Fibroblast of lung (primary cell): ENCODE measurements around the gene KLHL21. TPM values are rescaled to one million over a fixed set of nuclear protein-coding genes. Genes with fewer than 3 reads are reported as not detected.

Experiments
- DNase-seq, 2 donors: peaks; one replicate each; pipeline versions ENCODE4 v3.0.0 to v3.0.0-alpha.2; 2010; ENCODE audit warnings: low read depth in 2 of 2
- H2AFZ ChIP-seq: 2 replicates; pipeline ENCODE4 v1.5.1; 2012; ENCODE audit warnings: low read length, control low read depth, inconsistent platforms
- H3K27ac ChIP-seq: 2 replicates; pipeline ENCODE4 v1.5.1; 2011; ENCODE audit warnings: low read length, control low read depth; ENCODE audit not compliant: insufficient read depth
- H3K27me3 ChIP-seq: 2 replicates; pipeline ENCODE4 v1.5.1; 2011; ENCODE audit warnings: mild to moderate bottlenecking, low read length; ENCODE audit not compliant: control insufficient read depth, insufficient read depth
- H3K36me3 ChIP-seq: 2 replicates; pipeline ENCODE4 v1.5.1; 2011; ENCODE audit warnings: low read length; ENCODE audit not compliant: control insufficient read depth, insufficient read depth
- H3K4me1 ChIP-seq: 2 replicates; pipeline ENCODE4 v1.5.1; 2011; ENCODE audit warnings: low read length; ENCODE audit not compliant: control insufficient read depth, insufficient read depth; ENCODE audit errors: extremely low read depth
- H3K4me2 ChIP-seq: 2 replicates; pipeline ENCODE4 v1.5.1; 2011; ENCODE audit warnings: low read length, control low read depth; ENCODE audit not compliant: insufficient read depth; ENCODE audit errors: extremely low read depth
- H3K4me3 ChIP-seq, 4 experiments: fragments of 200-600 bp in 1 of 4; sonication (generic) in 1 of 4; replicated peaks in 1 of 4; 2 replicates each; pipeline ENCODE4 v1.5.1; 2011 to 2016; ENCODE audit warnings: low read length in 4 of 4, low read depth in 3 of 4, mild to moderate bottlenecking in 3 of 4, control low read depth in 2 of 4, inconsistent platforms in 1 of 4, mixed read lengths in 1 of 4; ENCODE audit not compliant: insufficient read depth in 1 of 4; ENCODE audit errors: control extremely low read depth in 1 of 4
- H3K79me2 ChIP-seq: 2 replicates; pipeline ENCODE4 v1.5.1; 2012; ENCODE audit warnings: mild to moderate bottlenecking, low read length, inconsistent platforms; ENCODE audit not compliant: control insufficient read depth, insufficient read depth
- H3K9ac ChIP-seq: 2 replicates; pipeline ENCODE4 v1.5.1; 2011; ENCODE audit warnings: mild to moderate bottlenecking, low read length, control low read depth; ENCODE audit not compliant: insufficient read depth
- H3K9me3 ChIP-seq: 2 replicates; pipeline ENCODE4 v1.5.1; 2012; ENCODE audit warnings: low read depth, low read length; ENCODE audit not compliant: control insufficient read depth, insufficient read depth
- H4K20me1 ChIP-seq: 2 replicates; pipeline ENCODE4 v1.5.1; 2011; ENCODE audit warnings: low read length; ENCODE audit not compliant: control insufficient read depth, insufficient read depth; ENCODE audit errors: extremely low read depth
- EZH2 ChIP-seq: IDR thresholded peaks from 2 replicates; pipeline ENCODE4 v1.5.1; 2012; ENCODE audit warnings: low read length, control low read depth, mild to moderate bottlenecking; ENCODE audit errors: missing control alignments
- polyA plus RNA-seq, 2 donors: library from polyadenylated mRNA; depleted of rRNA in 1 of 2; stranded (reverse) in 1 of 2; unstranded in 1 of 2; fragments of >200 nt; gene quantifications; 2 replicates each; pipeline ENCODE4 v1.2.1, GENCODE V29; 2011 to 2012; ENCODE audit warnings: missing spikeins in 1 of 2
- total RNA-seq: library from RNA; depleted of rRNA; stranded (reverse); fragments of >200 nt; gene quantifications from 2 replicates; pipeline ENCODE4 v1.2.1, GENCODE V29; 2014
- TF ChIP-seq, protein P1 (sequence below), 2 donors: IDR thresholded peaks in 1 of 2; conservative IDR thresholded peaks in 1 of 2; 1 replicate in 1 of 2; 2 replicates in 1 of 2; pipeline ENCODE4 v1.5.1; 2011 to 2012; ENCODE audit warnings: low read length in 2 of 2, control low read depth in 1 of 2, inconsistent platforms in 1 of 2, low read depth in 1 of 2, mild to moderate bottlenecking in 1 of 2

KLHL21 gene
- total and polyA plus RNA-seq, 2 donors (not counting 1 experiment from before 2014, with no cell fraction given), result 11.7 to 44.9 TPM

DNA sequence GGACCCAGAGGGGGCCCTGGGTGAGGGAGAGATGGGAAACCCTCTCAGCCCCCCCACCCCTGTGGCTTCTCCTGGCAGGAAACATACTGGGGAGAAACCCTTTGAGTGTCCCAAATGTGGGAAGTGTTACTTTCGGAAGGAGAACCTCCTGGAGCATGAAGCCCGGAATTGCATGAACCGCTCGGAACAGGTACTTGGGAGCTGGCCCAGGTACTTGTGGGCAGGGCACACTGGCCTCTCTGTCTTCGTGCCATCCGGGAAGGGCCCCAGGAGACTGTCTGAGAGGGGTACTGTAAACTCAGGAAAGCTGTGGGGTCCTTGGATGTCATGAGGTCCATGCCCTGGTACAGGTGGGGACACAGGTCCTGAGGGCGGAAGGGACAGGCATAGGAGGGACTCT lies 16.8 kb downstream of the KLHL21 start:
- no peaks in the 10 kb centered on the region for H3K9me3 ChIP-seq
- H3K79me2 ChIP-seq, result peaks cover under 1% of the 10 kb centered on the region
- no peaks in the 10 kb centered on the region for H3K27me3 ChIP-seq
- TF ChIP-seq, protein P1, sequence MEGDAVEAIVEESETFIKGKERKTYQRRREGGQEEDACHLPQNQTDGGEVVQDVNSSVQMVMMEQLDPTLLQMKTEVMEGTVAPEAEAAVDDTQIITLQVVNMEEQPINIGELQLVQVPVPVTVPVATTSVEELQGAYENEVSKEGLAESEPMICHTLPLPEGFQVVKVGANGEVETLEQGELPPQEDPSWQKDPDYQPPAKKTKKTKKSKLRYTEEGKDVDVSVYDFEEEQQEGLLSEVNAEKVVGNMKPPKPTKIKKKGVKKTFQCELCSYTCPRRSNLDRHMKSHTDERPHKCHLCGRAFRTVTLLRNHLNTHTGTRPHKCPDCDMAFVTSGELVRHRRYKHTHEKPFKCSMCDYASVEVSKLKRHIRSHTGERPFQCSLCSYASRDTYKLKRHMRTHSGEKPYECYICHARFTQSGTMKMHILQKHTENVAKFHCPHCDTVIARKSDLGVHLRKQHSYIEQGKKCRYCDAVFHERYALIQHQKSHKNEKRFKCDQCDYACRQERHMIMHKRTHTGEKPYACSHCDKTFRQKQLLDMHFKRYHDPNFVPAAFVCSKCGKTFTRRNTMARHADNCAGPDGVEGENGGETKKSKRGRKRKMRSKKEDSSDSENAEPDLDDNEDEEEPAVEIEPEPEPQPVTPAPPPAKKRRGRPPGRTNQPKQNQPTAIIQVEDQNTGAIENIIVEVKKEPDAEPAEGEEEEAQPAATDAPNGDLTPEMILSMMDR (conservative IDR thresholded peaks at IDR 0.05 in 1 of 2, IDR thresholded peaks at IDR 0.05 in 1 of 2; ENCODE audit: low read depth in 1 of 2, low read length in 2 of 2), result no peak
- no peak for TF ChIP-seq EZH2
- no peaks in the 10 kb centered on the region for H4K20me1 ChIP-seq
- H3K36me3 ChIP-seq, result peaks cover 9% of the 10 kb centered on the region
- no peak for DNase-seq
- H3K4me3 ChIP-seq, result no peak overlapping the region
- H3K4me1 ChIP-seq, result peaks cover 3% of the 10 kb centered on the region
- no peak overlapping the region for H3K27ac ChIP-seq
- no peak overlapping the region for H3K9ac ChIP-seq
- no peak overlapping the region for H3K4me2 ChIP-seq
- H2AFZ ChIP-seq, result no peak overlapping the region

DNA sequence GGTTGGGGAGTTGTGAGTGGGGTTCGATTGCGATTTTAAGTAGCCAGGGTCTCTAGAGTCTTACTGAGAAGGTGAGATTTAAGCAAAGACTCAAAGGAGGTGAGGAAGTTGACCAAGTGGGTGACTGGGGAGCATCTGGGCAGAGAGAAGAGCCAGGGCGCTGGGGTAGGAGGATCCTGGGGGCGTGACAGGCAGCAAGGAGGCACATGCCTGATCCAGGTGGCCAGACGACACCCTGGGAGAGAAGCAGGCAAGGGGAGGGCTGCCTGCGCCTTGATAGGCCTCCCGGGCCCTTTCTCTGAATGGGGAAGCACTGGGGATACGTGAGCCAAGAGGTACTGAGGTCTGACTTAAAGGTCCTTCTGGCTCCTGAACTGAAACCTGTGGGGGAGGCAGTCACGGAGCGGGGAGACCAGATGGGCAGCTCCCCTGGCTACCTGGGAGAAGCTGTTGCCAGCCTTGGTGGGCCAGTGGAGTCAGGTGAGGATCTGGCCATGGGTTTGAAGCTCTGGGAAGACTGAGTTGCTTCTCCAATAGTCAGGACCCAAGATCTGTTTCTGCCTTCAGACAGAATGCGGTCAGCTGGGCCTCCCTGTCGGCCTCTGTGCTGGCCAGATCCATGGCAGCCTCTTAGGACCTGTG lies 17.5 kb downstream of the KLHL21 start:
- no peak overlapping the region for H3K4me3 ChIP-seq
- H3K9ac ChIP-seq, result no peak overlapping the region
- peaks cover 9% of the 10 kb centered on the region for H3K36me3 ChIP-seq
- no peaks in the 10 kb centered on the region for H3K27me3 ChIP-seq
- no peak overlapping the region for H3K27ac ChIP-seq
- H3K4me2 ChIP-seq, result no peak overlapping the region
- TF ChIP-seq EZH2, result no peak
- TF ChIP-seq, protein P1 (conservative IDR thresholded peaks at IDR 0.05 in 1 of 2, IDR thresholded peaks at IDR 0.05 in 1 of 2; ENCODE audit: low read depth in 1 of 2, low read length in 2 of 2), result no peak
- H3K79me2 ChIP-seq, result peaks cover 6% of the 10 kb centered on the region
- H3K4me1 ChIP-seq, result peaks cover 8% of the 10 kb centered on the region
- H3K9me3 ChIP-seq, result no peaks in the 10 kb centered on the region
- no peaks in the 10 kb centered on the region for H4K20me1 ChIP-seq
- no peak for DNase-seq
- no peak overlapping the region for H2AFZ ChIP-seq

DNA sequence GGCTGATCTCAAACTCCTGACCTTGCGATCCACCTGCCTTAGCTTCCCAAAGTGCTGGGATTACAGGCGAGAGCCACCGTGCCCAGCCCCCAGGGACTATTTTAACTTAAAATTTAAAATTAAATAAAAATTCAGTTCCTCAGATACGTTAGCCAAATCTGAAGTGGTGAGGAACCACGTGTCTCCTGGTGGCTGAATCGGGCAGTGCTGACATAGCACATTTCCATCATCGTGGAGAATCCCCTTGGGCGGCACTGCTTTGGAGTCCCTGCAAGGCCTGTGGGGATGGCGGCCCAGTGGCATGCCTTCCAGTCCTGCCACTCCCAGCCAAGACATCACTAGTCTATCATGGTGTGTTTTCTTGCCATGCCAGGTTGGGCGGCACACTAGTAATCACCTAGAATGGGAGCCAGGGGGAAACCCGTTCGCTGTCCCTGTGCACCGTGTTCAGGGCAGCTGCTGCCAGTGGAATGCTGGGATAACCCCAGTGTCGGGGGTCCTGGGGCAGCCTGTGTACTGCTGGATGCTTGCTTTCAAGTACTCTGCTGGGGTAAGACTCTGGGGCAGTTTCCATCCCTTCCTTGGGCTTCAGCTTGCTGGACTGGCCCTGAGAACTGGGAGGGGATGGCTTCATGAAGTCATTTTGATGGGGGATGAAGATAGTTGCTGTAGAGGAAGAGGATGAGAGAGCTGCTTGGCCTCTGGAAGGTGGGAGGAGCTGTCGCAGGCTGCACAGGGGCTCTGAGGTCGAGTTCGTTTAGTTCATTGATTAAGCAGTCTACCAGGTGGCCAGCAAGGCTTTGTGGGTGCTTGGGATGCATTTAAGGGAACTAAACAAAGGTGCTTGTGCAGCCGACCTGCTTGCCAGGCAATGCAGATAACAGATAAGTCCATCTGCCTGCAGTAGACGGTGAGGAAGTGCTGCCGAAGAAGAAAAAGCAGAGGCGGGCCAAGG lies 18.3 kb downstream of the KLHL21 start:
- Histone ChIP-seq H3K36me3 (peaks cover 9% of the 10 kb centered on the region), H3K27me3 (no peaks in the 10 kb centered on the region), H3K27ac (no peak overlapping the region), H3K4me3 (no peak overlapping the region), H3K4me2 (no peak overlapping the region), H3K9ac (no peak overlapping the region), H2AFZ (no peak overlapping the region), H3K9me3 (no peaks in the 10 kb centered on the region), H3K79me2 (peaks cover 6% of the 10 kb centered on the region), H3K4me1 (peaks cover 8% of the 10 kb centered on the region), H4K20me1 (no peaks in the 10 kb centered on the region)
- DNase-seq, result no peak
- TF ChIP-seq EZH2, result no peak
- TF ChIP-seq, protein P1 (conservative IDR thresholded peaks at IDR 0.05 in 1 of 2, IDR thresholded peaks at IDR 0.05 in 1 of 2; ENCODE audit: low read depth in 1 of 2, low read length in 2 of 2), result no peak
